Glutamatergic neuron (in vitro differentiated cells): Measurements from ENCODE around the gene EVX2. TPM values are rescaled to one million over a fixed set of nuclear protein-coding genes. Genes with fewer than 3 reads are reported as not detected.

Experiments used
- DNase-seq: peaks from one replicate; pipeline ENCODE4 v3.0.0; 2022
- H3K27ac Mint-ChIP-seq: one replicate; pipeline ENCODE4 v1.8.0; 2020; ENCODE audit warnings: mild to moderate bottlenecking, mixed read lengths, inconsistent platforms; ENCODE audit not compliant: unreplicated experiment
- H3K27me3 Mint-ChIP-seq: one replicate; pipeline ENCODE4 v1.8.0; 2020; ENCODE audit warnings: mild to moderate bottlenecking, moderate library complexity, mixed read lengths, inconsistent platforms; ENCODE audit not compliant: unreplicated experiment
- H3K36me3 Mint-ChIP-seq: one replicate; pipeline ENCODE4 v1.8.0; 2020; ENCODE audit warnings: mild to moderate bottlenecking, mixed read lengths, inconsistent platforms; ENCODE audit not compliant: unreplicated experiment
- H3K4me1 Mint-ChIP-seq: one replicate; pipeline ENCODE4 v1.8.0; 2020; ENCODE audit warnings: mild to moderate bottlenecking, low read depth, mixed read lengths, inconsistent platforms; ENCODE audit not compliant: unreplicated experiment
- H3K4me3 Mint-ChIP-seq: one replicate; pipeline ENCODE4 v1.8.0; 2020; ENCODE audit warnings: mild to moderate bottlenecking, mixed read lengths, inconsistent platforms; ENCODE audit not compliant: unreplicated experiment
- H3K9me3 Mint-ChIP-seq: one replicate; pipeline ENCODE4 v1.8.0; 2020; ENCODE audit warnings: mild to moderate bottlenecking, moderate library complexity, mixed read lengths, inconsistent platforms; ENCODE audit not compliant: unreplicated experiment
- CTCF ChIP-seq: fragments of 200-600 bp; sonication (generic); IDR thresholded peaks from one replicate; pipeline ENCODE4 v1.5.0; 2021; ENCODE audit not compliant: partially characterized antibody, unreplicated experiment
- total RNA-seq: library from RNA; stranded (reverse); fragmentation: NEBNext Ultra II Directional; extraction: Animal tissue kit (Norgen Biotek cat#: 25700); gene quantifications from one replicate; pipeline ENCODE4 v1.2.1, GENCODE V29; 2021; ENCODE audit not compliant: unreplicated experiment

The EVX2 gene
- total RNA-seq, 1 donor from 2014 or later: 0.76 TPM

DNA sequence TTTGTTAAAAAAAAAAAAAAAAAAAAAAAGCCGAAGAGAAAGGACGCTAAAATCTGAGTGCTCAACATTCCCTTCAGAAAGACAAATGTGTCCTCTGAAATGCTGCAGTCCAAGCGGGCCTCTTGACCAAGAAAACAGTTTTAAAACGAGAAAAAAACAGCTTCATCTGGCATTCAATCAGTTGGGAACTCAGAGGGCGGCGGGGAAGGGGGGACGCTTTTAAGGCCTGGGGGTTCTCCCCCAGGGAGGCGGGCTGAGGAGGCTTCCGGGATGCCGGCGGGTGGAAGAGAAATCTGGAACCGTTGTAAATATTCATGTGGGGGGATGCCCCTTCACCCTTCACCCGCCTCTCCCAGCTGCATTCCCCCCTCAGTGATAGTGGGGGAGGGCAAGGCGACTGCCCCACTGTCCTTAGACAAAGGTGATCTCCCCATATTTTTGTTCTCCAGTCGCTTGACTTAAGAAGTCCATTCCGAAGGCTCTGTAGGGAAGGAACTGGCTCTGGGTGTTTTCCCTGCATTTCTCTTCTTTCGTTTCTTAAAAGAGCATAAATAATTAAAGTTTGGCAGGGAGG is 20.1 kb upstream of the EVX2 start:
- no peak for DNase-seq
- no peak overlapping the region for H3K27ac Mint-ChIP-seq
- H3K27me3 Mint-ChIP-seq: peaks cover 52% of the 10 kb centered on the region
- H3K9me3 Mint-ChIP-seq: peaks cover 6% of the 10 kb centered on the region
- H3K36me3 Mint-ChIP-seq: no peaks in the 10 kb centered on the region
- peaks cover 6% of the 10 kb centered on the region for H3K4me1 Mint-ChIP-seq
- TF ChIP-seq CTCF: no peak
- H3K4me3 Mint-ChIP-seq: no peak overlapping the region

GRCh38 chr2:176103194-176103593 is 19.4 kb upstream of the EVX2 start:
- Mint-ChIP-seq H3K27me3 (peaks cover 52% of the 10 kb centered on the region), H3K36me3 (no peaks in the 10 kb centered on the region), H3K4me1 (peaks cover 6% of the 10 kb centered on the region), H3K27ac (no peak overlapping the region), H3K4me3 (no peak overlapping the region), H3K9me3 (peaks cover 5% of the 10 kb centered on the region)
- DNase-seq: no peak
- no peak for TF ChIP-seq CTCF

GRCh38 chr2:176102309-176102866 is 18.6 kb upstream of the EVX2 start:
- peaks cover 10% of the 10 kb centered on the region for H3K4me1 Mint-ChIP-seq
- peaks cover 10% of the 10 kb centered on the region for H3K9me3 Mint-ChIP-seq
- H3K36me3 Mint-ChIP-seq: no peaks in the 10 kb centered on the region

DNA sequence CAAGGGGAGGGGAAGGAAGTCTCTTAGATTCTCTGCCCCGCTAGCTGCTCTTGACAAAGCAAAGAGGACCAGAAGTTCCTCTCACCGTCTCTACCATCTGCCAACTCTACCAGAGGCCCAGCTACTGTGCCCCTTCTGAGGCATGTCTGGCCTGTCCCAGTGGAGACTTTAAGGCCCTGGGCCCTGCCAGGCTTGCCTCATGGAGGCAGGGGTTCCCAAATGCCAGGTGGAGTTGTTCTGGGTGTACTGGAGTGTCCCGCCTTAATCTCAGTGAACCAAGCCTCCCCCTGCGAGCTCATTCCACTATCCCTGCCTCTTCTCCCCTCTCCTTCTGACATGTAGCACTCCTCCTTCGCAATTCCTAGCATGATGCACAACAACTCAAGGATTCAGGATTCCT is 18.1 kb upstream of the EVX2 start:
- Mint-ChIP-seq H3K36me3 (no peaks in the 10 kb centered on the region), H3K9me3 (peaks cover 10% of the 10 kb centered on the region), H3K27ac (no peak overlapping the region), H3K4me3 (no peak overlapping the region), H3K27me3 (peaks cover 59% of the 10 kb centered on the region), H3K4me1 (peaks cover 13% of the 10 kb centered on the region)
- no peak for DNase-seq
- TF ChIP-seq CTCF: no peak

More at GRCh38 chr2:176102309-176102866, 18.6 kb upstream of the EVX2 start:
- Mint-ChIP-seq H3K27me3 (peaks cover 58% of the 10 kb centered on the region), H3K27ac (no peak overlapping the region), H3K4me3 (no peak overlapping the region)
- no peak for DNase-seq
- no peak for TF ChIP-seq CTCF

DNA sequence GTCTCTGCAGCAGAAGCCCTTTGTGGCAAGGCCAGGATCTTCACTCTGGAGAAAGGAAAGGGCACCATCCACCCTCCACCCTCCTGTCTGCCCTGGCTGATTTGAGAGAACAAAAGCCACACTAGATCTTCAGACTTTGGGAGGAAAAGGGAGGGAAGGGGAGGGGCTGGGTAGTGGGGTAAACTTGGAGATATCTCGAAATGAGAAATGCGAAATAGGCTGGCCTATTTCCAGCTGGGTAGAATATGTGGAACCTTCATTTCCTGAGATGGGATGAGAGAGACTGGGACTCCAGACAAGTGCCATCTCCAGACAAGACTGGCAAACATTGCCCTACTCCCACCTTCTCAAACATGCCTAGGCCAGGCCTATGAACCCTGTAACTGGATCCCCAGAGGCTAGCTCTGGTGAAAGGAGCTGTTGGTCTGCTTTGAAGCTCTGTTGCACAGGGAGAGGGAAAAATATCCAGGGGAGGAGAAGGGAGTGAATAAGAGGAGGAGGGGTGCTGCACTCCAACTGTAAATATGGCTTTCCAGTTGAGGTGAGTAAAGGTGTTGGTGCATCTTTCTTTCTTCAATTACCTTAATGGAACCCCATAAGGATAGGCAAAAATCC is 17.6 kb upstream of the EVX2 start:
- H3K27me3 Mint-ChIP-seq: peaks cover 62% of the 10 kb centered on the region
- TF ChIP-seq CTCF: no peak
- no peak overlapping the region for H3K27ac Mint-ChIP-seq
- DNase-seq: no peak
- peaks cover 14% of the 10 kb centered on the region for H3K9me3 Mint-ChIP-seq
- peaks cover 16% of the 10 kb centered on the region for H3K4me1 Mint-ChIP-seq
- no peak overlapping the region for H3K4me3 Mint-ChIP-seq
- H3K36me3 Mint-ChIP-seq: no peaks in the 10 kb centered on the region
